Tibial nerve (tissue), 3 donors: Measurements from ENCODE around the gene AP2B1.

Source experiments
- POLR2A ChIP-seq, 2 donors: fragments of 450-650 bp; IDR thresholded peaks; one replicate each; pipeline ENCODE4 v1.6.1; 2017; ENCODE audit warnings: antibody characterized with exemption in 2 of 2, mild to moderate bottlenecking in 2 of 2, moderate library complexity in 2 of 2
- TF ChIP-seq, protein P1 (sequence below), 5 experiments: fragments of 200-600 bp in 3 of 5; fragments of 450-650 bp in 2 of 5; sonication (generic) in 3 of 5; IDR thresholded peaks; one replicate each; pipeline ENCODE4 v1.5.1; 2016 to 2019; ENCODE audit warnings: antibody characterized with exemption in 5 of 5, mild to moderate bottlenecking in 3 of 5, moderate library complexity in 2 of 5

DNA sequence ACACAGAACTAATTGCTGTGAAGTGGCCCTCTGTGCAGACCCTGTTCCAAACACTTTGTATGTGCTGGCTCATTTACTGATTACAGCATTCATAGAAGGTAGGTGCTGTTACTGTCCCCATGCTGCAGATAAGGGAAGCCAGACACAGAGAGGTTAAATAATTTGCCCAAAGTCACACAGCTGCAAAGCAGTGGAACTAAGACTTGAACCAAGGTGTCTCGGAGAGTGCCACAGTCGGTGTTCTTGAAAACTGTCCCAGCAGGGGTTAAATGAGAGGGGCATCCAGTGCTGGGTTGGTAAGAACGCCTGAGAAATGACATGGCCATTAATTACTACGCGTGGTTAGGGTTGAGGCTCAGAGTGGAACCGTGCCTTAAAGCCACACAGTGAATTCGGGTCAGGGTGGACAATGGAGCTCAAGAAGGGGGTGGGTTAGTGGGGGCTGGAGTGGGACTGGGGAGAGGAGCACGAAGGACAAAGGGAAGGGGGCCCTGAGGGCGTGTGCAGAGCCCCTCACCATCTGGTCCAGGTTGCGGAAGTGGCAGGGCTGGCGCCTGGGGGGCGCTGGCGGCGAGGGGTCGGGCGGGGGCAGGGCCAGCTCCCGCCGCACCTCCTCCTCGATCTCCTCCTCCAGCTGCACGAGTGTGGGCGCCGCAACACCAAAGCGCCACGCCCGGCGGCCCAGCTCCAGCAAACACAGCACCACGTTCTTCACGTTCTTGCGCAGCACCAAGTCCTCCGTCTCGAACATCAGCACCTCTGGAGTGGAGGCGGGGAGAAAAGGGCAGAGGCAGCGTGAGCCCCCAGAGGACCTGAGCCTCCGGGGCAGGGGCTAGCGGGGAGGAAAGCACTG is 162.7 kb downstream of the AP2B1 start:
- TF ChIP-seq, protein P1, sequence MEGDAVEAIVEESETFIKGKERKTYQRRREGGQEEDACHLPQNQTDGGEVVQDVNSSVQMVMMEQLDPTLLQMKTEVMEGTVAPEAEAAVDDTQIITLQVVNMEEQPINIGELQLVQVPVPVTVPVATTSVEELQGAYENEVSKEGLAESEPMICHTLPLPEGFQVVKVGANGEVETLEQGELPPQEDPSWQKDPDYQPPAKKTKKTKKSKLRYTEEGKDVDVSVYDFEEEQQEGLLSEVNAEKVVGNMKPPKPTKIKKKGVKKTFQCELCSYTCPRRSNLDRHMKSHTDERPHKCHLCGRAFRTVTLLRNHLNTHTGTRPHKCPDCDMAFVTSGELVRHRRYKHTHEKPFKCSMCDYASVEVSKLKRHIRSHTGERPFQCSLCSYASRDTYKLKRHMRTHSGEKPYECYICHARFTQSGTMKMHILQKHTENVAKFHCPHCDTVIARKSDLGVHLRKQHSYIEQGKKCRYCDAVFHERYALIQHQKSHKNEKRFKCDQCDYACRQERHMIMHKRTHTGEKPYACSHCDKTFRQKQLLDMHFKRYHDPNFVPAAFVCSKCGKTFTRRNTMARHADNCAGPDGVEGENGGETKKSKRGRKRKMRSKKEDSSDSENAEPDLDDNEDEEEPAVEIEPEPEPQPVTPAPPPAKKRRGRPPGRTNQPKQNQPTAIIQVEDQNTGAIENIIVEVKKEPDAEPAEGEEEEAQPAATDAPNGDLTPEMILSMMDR (IDR thresholded peaks at IDR 0.05): no peak
- no peak for TF ChIP-seq POLR2A (IDR thresholded peaks at IDR 0.05)
